ENCODE measurements around the gene METTL4.

The METTL4 gene

DNA sequence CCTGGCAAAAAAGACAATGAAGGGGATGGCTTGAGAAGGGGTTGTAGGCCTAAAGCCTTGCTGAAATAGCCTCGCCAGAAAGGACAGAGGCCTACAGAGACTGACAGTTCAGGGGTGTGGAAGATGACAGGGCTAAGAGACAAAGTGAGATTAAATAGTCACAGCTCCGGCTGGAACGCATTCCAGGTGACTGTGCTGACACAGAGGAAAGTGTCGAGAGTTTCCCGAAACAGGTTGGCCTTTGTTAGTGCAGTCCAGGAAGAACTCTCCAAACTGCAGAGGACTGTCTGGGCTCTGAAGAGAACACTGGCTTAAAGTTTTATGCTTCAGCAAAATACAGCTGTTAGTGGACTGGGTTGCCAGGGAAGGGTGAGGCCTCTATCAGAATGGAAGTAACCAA lies 52.8 kb downstream of the METTL4 start:
- DNase-seq (ENCODE audit: low spot score): no peak

DNA sequence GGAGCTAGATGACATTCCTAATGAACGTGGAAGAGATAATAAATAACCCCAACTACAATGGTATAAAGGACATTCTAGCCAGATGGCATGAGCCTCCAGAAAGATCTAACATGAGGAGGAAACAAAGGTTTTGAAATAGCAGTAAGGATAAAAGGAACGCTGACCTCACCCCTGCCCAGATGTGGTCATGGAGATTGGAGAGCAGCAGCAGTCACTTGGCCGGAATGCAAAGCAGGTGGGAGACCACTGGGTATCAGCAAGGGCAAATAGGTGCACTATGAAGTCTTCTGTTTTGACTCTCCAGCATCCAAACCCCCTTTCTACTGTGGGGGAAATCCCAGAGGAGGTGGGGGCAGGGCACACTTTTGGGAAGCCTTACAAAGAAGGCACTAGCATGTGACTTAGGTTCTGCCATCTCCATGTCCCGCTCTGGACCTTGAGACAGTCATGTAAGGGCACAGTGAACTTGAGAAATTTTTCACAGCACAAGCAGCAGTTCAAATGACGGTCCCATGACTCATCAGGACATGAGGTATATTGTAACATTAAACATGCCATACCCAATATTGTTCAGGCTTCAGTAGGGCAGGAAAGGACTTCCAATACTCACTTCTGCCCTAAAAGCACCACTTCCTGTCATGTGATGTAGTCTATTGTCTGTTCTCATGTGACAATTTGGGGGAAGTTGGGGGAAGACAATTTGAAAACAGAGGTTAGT lies 55.2 kb downstream of the METTL4 start:
- DNase-seq (ENCODE audit: low spot score): peak; percentile 68

DNA sequence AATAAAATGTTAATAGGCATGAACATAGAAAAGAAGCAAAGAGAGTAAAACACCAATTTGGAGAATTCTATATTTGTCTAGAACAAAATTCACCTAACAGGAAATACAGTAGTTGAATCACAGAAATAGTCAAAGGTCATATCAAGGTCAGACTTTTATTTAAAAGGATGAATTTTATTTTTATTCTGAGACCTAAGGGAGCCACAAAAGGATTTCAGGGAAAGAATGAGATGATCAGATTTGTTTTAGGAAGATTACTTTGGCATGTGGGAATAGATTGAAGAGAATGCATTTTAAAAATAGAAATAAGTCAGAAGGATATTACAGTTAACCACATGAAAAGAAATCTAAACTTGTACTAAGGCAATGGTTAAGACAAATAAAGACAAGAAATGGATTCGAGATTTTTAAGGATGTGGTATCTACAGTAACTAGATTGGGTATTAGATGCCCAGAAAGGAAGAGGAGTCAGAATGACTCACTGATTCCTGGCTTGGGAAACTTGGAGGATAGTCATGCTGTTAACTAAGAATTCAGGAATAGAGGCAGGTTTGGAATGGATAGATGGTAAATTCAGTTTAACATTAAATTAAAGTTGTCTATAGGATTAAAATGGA lies 56.0 kb downstream of the METTL4 start:
- DNase-seq (ENCODE audit: low spot score): peak; percentile 79

- DNase-seq (ENCODE audit: low spot score): no peak
These were observed 57.7 kb downstream of the METTL4 start for GRCh38 chr18:2513616-2514015.

GRCh38 chr18:2512059-2512458 lies 59.2 kb downstream of the METTL4 start:
- DNase-seq (ENCODE audit: low spot score): no peak

DNA sequence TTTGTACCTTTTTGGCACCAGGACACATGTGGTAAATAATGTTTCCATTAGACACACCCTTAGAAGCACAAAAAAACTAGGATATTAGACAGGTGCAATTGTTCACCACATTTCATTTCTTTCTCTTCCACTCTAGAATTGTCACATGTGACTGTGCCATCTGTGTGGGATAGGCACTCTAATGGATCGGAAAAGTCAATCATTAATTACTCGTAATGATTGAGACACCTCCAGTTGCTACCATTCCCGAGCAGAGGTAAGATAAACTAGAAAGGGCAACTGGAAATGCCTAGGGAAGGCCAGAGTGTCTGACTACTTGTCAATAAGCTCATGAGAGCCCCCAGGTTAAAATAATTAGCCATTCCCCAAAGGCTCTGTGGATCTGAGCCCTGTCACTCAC lies 59.9 kb downstream of the METTL4 start:
- no peak for DNase-seq (ENCODE audit: low spot score)

- DNase-seq (ENCODE audit: low spot score): no peak
These were observed 60.9 kb downstream of the METTL4 start for GRCh38 chr18:2510416-2510815.

- no peak for DNase-seq (ENCODE audit: low spot score)
These were observed 62.6 kb downstream of the METTL4 start for GRCh38 chr18:2508678-2509077.

DNA sequence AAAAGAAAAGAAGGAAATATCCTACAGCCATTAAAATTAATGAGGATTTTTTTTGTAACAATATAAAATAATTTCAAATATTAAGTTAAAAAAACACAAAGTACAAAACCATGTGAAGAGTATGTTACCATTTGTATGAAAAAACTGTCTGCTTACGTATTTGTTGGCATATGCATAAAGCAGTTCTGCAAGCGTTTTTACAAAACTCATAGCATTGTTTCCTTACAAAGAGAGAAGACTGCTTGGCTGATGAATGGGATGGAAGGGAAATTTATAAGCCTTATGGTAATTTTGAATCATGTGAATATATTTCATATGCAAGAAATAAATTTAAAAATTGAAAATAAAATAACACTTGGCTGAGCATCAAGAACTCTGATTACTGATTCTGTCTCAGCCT lies 63.1 kb downstream of the METTL4 start:
- DNase-seq (ENCODE audit: low spot score): no peak

DNA sequence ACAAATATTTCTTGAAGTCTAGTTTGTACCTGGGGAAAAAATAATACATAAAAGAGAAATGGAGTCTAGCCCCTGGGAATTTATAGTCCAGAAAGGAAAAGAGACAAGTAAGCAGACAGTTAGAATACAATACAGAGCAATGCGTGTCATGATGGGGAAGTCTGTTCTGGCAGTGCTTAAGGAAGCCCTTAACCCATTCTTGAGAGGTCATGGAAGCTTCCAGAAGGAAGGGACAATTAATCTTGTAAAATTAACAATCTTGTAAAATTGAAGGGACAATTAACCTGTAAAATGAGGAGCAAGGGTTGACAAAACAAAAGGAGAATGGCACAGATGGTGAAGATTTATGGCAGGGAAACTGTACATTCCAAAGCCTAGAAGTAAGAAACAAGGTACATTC lies 66.7 kb downstream of the METTL4 start:
- DNase-seq (ENCODE audit: low spot score): no peak

GRCh38 chr18:2502880-2503279 lies 68.4 kb downstream of the METTL4 start:
- no peak for DNase-seq (ENCODE audit: low spot score)

GRCh38 chr18:2502394-2502793 lies 68.9 kb downstream of the METTL4 start:
- no peak for DNase-seq (ENCODE audit: low spot score)

DNA sequence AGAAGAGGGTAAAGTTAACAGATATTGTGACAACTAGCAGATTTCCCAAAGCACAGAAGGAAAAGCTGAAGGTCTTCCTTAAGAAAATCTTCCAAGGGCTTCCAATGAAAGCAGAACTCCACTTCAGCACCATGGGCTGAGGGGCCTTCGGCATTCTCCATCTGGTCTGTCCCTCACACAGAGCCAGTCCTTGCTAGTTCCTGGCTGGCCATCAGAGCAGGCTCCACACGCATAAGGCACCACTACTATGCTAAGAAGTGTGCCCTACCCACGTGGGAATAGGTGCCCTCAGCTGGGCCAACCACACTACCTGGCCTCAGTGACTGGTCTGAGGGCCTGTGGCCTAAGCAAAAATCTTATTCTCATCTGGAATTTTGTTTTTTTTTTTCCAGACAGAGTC lies 73.5 kb downstream of the METTL4 start:
- no peak for DNase-seq (ENCODE audit: low spot score)

GRCh38 chr18:2495381-2495780 lies 75.9 kb downstream of the METTL4 start:
- no peak for DNase-seq (ENCODE audit: low spot score)

GRCh38 chr18:2494921-2495320 lies 76.4 kb downstream of the METTL4 start:
- DNase-seq (ENCODE audit: low spot score): no peak

Measured in AG20443 (cell line).